ENCODE measurements around the gene FAM25G.

GRCh38 chr10:47440207-47440606 is 51.3 kb downstream of the FAM25G start:
- TF ChIP-seq EZH2 (IDR thresholded peaks at IDR 0.05; ENCODE audit: low read depth, low read length, severe bottlenecking) = no peak
- no peak for TF ChIP-seq POLR2A (IDR thresholded peaks at IDR 0.05; ENCODE audit: control extremely low read depth in 1 of 2, low read depth in 2 of 2, low read length in 2 of 2)
- no peak for TF ChIP-seq SP1 (IDR thresholded peaks at IDR 0.05; ENCODE audit: low read depth, low read length)
- no peak for TF ChIP-seq CEBPB (IDR thresholded peaks at IDR 0.05; ENCODE audit: low read depth, low read length)
